Hepatic stellate cell (primary cell): Measurements from ENCODE around the gene KIRREL1.

Experiments
- DNase-seq: peaks from one replicate; pipeline ENCODE4 v3.0.0; 2011; ENCODE audit warnings: low spot score

Gene KIRREL1

DNA sequence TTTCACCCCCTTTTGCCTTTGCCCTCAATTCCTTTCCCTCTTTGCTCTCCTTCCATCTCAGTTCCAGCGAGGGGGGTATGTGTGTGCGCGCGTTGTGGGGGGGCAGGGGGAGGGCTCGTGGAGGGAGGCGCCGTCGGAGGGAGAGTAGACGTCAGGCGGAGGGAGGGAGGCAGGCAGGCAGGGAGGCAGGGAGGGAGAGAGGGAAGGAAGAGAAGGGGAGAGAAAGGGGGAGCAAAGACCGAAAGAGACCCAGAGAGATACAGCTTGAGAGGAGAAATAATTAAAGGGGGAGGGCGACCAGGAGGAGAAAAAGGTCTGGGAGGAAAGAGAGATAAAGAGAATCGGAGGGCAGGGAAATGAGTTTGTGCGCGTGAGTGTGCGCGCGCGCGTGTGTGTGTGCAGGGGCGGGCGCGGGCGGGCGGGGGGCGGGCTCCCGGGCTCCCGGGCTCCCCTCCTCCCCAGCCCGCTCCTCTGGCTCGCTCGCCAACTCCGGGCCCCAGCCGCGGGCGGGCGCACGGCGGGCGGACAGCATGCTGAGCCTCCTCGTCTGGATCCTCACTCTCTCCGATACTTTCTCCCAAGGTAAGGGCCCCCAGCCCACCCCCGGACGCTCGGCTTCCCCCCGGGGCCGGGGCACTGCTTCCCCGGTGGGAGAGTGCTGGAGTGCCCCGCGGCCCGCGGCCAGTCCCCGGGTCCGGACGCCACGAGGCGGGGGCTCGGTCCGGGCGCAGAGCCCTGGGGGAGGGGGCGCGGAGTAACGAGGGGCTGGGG is at the start of gene KIRREL1:
Gene KIRREL1, plus strand, starts transcription at position 499 of the 771 bp plus-strand sequence. Its CDS starts 32 bp downstream, at position 531.
- peak; percentile 72 for DNase-seq

DNA sequence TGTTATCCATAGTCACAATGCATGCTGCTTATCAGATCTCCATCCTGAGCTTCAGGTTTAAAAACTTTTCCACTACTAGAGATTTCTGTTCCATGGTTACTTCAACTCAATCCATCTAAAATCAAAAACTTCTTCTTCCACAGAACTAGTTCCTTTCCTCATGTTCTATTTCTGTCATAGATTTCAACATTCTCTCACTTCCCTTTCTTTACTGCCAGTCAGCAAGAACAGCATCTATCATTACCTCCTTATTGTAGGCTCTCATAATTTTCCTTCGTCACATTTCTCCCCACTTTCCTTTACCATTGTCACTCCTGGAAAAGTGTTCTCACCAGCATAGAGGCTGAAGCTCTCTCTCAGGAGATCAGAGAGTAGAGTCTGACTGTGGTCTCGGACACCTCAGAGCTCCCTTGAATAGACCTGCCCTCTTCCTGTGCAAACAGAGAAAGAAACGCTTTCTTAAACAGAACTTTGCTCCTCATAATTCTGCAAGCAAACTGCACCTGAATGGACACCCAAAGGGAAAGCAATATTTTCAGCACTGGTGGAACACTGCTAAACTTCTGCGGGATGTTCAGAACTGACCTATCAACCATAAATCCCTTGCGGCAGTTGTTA is 48.7 kb upstream of the KIRREL1 start:
- no peak for DNase-seq

DNA sequence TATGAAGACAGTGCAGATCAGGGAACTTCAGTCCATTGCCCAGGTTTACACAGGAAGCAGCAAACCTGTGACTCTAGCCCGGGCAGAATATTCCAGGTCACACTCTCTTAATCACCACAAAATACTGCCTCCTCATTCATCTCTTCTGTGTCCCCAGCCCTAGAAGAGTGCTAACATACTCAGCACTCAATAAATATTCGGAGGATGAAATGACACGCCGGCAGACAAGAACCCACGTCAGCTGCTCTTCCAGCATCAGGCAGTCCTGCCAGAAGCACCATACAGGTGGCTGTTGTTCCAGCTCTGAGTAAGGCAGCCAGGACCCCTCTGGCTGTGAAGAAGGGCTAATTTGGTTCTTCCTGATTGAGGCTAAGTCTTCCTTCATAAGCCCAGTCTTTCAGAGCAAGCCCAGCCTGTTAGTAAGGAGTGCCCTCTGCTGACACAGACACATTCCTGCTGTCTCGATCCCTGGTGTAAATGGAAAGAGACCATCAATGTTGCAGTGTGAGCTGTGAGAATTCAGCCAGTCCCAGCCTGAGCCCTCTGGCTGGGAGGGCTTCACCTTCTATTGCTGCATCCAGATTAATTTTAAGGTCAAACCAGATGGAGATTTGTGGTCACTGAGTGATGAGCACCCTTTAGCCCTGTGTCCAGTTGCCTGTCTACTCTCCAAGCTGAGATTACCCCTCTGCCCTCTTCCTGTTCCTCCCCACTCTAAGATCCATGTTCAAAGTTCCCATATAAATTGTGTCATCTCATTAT is 45.0 kb upstream of the KIRREL1 start:
- no peak for DNase-seq

DNA sequence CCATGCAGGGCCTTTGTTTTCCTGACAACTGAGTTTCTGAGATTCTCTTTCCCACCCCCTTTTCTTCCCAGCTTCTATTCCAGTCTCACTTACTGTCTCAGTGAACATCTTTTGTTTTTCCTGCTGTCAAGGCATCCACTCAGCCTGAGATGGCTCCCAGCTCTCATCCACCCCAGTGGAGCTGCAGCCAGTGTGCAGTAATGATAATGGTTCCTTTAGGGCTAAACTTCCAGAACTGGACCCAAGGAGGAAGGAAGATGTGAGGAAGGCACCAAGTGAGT is 44.4 kb upstream of the KIRREL1 start:
- DNase-seq = no peak

DNA sequence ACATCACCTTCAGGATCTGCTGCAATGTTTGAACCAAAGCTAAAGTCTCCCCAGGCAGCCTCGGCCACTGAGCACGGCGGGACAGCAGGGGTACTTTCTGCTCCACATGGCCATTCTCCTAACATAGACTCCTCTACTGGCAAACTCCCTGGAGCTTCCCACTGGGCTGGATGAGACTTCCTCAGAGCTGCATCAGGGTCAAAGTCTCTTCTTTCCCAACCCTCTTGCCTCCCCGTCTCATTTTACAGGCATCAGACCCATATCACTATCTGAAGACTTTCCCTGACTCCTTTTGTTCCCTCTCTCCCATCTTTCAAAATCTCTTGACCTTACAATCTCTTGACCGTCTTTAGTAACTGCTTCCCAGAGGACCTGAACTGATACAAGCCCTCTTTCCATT is 42.2 kb upstream of the KIRREL1 start:
- no peak for DNase-seq

DNA sequence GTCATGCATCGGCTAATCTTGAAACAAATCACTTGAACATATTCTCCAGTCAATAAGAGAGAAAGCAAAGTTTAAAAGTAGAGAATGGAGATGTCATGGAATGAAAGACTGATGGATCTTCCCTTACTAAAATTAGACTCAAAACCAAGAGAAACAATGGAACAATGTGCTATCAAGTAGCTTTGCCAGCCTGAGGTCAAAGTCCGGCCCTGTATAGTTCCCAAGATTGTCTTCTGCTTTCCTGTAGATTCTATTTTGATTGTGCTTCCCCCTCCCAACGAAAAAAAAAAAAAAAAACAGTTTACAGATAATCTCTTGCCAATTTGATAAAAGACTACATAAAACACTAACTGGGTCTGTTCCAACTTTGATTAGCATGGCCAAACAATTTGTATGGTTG is 40.8 kb upstream of the KIRREL1 start:
- DNase-seq = no peak

DNA sequence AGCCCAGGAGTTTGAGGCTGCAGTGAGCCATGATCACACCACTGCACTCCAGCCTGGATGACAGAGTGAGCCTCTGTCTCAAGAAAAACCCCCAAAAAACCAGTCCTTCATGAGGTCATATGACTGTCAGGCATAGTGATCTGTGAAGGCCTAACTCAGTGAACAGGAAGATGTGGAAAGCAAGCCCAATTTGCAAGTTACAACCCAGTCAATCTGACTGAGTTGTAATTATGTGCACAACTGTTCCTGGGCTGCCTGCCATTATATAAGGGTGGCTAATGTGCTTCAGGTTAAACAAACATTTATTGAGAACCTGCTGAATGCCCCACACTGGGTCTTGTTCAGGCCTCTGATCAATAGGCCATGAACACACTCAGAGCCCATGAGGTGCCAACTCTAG is 38.2 kb upstream of the KIRREL1 start:
- DNase-seq = no peak

DNA sequence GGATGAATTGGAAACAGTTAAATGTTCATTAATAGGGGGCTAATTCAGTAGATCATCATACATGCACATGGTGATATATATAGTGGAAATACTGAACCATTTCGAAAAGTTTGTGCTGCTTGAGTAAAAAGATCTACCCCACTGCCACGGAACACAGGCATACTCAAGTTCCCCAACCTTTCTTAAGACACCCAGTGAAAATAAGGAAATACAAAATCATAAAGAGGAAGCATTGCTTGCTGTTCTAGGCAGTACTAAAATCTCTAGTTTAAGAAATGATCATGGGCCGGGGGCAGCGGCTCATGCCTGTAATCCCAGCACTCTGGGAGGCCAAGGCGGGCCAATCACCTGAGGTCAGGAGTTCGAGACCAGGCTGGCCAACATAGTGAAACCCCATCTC is 37.6 kb upstream of the KIRREL1 start:
- DNase-seq = no peak

DNA sequence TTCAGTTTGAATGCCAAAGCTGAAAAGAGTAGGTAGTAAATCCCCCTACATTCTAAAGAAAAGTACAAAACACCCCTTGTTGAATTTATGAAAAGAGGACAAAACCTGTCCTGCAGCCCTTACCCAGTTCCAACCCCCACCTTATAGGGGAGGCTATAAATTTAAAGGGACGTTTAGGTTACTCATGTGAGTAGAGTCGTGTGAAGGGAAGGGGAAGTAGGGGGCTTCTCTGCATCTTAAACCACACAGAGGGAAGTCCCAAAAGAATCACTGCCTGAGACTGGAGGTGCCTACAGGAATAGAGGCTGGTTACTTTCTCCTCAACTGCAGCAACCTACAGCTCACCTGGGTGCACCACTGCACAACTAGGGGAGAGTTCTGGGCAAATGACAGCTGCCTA is 36.7 kb upstream of the KIRREL1 start:
- DNase-seq = no peak

DNA sequence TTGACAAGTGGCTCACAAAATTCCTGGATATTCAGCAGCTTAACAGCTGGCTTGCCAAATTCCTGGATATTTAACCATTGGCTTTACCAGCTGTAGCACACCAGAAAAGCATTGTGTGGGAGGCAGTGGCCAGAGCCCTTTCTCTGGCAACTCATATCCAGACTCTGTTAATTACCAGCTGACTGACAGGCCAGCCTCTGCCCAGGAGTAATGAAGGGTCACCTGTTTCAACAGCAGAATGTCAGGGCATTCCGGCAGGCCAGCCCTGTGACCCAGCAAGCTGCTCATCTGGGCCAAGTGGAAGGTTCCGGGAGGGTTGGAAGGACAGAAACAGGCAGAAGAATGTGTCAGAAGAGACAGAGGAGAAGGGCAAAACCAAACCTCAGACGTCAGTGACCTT is 35.2 kb upstream of the KIRREL1 start:
- DNase-seq = no peak

DNA sequence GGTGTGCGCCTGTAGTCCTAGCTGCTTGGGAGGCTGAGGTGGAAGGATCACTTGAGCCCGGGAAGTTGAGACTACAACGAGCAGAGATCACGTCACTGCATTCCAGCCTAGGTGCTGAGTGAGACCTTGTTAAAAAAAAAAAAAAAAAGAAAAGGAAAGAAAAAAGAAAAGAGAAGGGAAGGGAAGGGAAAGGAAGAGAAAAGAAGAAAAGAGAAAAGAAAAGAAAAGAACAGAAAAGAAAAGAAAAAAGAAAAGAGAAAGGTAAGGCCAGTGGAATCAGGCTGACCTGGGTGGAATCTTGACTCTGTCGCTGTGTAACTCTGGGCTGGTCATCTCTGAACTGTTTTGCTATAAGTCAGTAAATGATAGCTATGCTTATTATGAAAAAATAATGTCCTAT is 33.7 kb upstream of the KIRREL1 start:
- no peak for DNase-seq

DNA sequence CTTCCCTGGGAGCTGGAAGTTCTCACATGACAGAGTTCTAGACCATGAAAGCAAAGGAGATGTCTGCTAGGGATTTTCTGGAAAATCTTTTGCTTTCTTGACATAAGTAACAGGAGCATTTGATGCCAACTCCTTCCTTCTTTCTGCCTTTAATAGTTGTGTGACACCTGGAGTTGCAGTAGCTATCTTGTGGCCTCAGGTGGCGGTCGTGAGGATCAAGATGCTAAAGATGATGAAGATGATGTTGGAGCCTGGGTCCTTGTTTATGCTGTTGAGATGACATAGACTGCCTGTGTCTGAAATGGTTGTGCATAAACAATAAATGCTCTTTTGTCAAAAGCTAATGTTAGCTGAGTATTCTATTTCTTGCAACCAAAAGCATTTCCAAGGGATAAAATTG is 32.7 kb upstream of the KIRREL1 start:
- DNase-seq = no peak

DNA sequence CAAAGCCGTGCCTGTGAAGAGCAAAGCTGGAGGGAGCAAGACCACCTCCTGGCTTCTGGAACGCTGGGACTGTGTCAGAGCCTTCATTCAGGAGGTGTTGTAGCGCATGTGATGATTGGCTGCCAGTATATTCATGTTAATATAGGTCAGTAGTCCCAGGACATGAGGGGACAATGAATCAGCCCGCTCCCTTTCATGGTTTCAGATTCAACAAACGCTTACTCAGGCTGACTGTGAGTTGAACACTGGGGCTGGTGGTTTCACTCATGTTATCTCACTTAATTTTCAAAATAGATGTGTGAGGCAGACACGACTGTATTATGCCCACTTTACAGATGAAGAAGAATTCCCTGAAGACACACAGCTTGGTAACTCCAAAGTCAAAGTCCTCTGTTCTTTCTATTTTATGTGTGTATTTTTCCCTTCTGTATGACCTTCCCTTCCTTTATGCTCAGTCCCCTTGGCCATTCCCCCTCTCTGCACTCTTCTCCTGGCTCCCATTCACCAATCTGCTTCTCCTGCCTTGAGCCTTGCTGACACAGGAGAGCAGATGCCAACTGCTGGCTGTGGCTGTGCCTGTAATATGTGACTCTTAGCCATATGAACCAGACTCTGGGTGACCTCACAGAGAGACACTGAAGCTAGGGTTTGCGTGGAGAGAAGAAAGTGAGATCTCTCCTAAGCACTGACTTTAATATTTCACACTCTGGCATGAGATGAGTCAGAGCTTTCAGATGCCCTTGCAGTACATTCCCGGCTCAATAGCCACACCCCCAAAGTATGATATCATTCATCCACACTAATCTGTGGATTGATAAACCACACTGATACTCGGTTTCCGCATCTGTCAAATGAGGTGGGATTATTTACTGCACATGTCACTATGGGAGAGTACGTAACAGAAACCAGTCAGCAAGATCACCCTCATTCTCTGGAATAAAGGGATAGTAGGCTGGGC is 31.4 kb upstream of the KIRREL1 start:
- peak; percentile 26 for DNase-seq

DNA sequence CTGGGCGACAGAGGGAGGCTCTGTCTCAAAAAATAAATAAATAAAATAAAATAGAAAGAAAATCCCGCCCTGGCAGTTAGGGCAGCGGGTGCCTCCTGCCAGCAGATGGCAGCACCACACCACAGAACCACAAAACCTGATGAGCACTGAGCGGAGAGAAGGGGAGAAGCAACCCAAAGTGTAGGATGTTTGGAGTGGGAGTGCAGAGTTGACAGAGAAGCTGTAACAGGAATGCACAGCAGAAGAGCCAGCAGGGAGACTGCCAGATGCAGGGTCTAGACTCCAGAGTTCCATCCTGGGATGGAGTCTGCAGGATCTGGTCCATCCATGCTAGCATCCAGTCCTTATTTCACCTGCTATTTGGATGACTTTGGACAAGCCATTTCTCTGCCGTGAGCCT is 29.7 kb upstream of the KIRREL1 start:
- peak; percentile 62 for DNase-seq

DNA sequence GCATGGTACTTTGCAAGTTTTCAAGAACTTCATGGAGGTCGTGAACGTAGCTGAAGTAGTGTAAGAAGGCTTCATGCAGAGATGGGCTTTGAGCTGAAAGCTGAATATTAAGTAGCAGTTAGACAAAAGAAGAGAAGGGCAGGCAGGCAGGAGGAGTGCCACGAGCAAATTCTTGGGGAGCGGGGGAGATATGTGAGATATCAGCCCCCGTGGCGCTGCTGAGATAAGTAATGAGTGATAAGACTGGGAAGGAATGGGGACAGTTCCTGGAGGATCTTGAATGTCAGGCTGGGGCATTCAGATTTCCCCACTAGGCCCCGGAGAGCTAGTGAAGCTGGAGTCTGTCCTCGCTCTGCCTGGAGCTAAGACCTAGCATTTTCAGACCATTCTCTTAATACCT is 27.9 kb upstream of the KIRREL1 start:
- no peak for DNase-seq

DNA sequence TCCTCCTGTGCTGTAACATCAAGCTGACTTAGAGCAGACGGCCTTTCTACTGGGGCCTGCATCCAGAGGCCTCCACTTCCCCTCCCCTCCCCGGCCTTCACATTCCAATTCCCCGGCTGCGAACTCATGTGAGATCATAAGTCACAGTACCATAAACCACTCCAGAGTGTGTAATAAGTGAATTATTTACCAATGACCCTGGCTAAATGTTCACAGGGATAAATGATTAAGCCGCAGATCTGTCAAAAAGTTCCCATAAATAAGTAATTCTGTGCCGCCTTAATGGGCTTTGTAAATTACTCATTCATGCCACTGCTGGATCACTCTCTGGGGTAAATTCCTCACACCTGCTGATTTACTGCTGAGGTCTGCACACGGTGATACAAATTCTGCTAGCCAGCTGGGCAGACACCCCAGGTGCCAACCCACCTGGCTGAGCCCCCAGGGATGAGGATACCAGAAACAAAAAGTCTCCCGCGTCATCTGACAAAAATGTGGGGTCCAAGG is 27.4 kb upstream of the KIRREL1 start:
- DNase-seq = no peak

DNA sequence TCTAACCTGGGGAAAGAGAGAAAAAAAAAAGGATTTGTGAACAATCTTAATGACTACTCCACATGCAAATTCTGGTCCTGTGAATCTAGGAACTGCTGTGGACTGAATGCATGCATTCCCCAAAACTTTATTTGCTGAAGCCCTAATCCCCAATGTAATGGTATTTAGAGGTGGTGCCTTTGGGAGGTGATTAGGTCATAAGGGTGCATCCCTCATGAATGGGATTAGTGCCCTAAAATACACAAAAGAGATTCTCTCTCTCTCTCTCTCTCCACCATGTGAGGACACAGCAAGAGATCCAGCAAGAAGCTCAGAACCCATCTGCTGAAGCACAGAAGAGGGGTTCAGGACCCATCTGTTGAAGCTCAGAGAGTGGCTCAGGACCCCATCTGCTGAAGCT is 26.2 kb upstream of the KIRREL1 start:
- no peak for DNase-seq

DNA sequence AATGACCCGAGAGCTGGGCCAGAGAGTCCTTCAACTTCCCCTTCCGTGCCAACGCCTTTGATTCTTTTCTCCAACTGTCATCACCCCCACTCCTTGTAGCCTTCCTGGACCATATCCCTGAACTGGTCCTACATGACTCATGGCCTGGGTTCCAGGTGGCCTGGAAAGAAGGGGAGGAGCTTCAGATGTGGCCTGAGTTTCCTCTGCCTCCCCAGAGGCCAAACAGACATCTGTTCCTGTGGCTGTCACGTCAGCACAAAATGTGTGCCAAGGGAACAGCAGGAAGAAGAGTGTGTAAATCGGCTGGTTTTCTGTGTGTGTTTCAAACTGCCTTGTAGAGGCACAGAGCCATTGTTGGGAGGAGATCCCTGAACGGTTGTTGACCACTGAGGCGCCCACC is 24.9 kb upstream of the KIRREL1 start:
- DNase-seq = peak; percentile 37

DNA sequence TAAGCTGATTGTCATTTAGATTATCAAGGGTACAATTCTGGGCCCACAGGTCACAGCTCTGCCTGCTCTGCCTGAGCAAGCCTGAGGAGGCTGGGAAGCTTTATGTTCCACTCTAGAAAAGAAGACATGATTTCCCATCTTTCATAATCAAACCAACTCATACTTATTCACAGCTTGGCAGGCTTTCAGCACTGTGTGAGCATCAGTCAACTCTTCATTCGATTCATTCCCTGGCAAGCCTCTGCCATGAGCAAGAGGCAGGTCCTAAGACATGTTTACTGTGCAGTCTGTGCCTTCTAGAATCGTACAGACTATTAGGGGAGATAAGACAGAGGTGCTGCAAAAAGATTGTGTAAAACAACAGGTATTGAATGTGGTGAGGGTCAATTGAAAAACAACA is 24.5 kb upstream of the KIRREL1 start:
- DNase-seq = peak; percentile 58

DNA sequence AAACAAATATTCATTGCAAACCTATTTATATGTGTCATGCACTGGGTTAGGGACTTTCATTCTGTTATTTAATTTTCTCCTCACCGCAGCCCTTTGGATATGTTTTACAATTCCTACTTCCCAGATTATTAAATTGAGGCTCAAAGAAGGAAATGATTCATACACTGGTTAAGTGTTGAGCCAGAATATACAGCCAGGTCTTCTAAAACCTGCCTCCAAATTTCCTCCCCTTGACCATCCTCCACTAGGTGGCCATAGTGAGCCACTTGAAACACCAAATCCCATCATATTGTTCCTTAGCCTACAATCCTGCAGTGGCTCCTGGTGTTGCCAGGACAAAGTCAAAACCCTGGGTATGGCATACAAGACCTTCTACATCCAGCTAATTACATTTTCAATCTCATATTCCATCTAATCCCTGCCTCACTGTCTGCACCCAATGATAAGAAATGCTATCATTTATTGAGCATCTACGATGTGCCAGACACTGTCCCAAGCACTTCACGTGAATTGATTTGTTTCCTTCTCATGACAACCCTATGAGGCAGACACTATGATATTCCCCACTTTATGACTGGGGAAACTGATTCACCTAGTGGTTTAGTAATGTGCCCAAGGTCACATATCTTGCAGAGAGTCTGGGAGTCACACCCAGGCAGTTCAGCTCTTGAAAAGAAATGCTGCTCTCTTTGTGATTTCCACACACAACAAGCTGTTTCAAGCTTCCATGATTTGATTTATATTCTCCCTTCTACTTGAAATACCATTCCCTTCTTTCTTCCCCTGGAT is 23.6 kb upstream of the KIRREL1 start:
- DNase-seq = peak; percentile 69

DNA sequence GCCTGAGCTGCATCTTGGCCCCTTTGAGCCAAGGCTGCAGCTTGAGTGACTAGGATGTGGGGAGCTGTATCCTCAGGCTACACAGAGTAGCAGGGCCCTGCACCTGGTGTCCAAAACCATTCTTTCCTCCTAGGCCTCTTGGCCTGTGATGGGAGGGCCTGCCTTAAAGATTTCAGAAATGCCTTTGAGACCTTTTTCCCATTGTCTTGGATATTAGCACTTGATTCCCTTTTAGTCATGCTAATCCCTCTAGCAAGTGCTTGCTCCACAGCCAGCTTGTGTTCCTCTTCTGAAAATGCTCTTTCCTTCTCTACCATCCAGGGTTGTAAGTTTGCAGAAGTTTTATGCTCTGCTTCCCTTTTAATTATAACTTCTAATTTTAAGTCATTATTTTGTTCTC is 21.7 kb upstream of the KIRREL1 start:
- DNase-seq = no peak
